NCI-H146 treated with DMSO at 0.1 percent for 48 hours (cell line): ENCODE measurements around the gene VPS13C.
A peak's percentile ranks its signal among the peaks of the same experiment; 100 is the strongest.
"Not testable (repeated sequence)": the region's sequence is repeated elsewhere in the genome, so short reads cannot be mapped to it uniquely, and the experiment has no call there.

Experiments
- DNase-seq: peaks from one replicate; lab custom pipeline; 2025; ENCODE audit not compliant: unreplicated experiment; lab: John Stamatoyannopoulos, UW

VPS13C gene

GRCh38 chr15:62046078-62046743 lies 14.0 kb downstream of the VPS13C start:
- no peak for DNase-seq

- no peak for DNase-seq
These were observed 24.9 kb downstream of the VPS13C start for GRCh38 chr15:62035256-62035924.

- DNase-seq, result no peak
These were observed 32.3 kb downstream of the VPS13C start for GRCh38 chr15:62027916-62028315.

- no peak for DNase-seq
These were observed 33.0 kb downstream of the VPS13C start for GRCh38 chr15:62027263-62027565.

- DNase-seq, result no peak
These were observed 33.6 kb downstream of the VPS13C start for GRCh38 chr15:62026487-62027262.

GRCh38 chr15:62021991-62022600 lies 38.2 kb downstream of the VPS13C start:
- DNase-seq, result no peak

- no peak for DNase-seq
These were observed 39.6 kb downstream of the VPS13C start for GRCh38 chr15:62020576-62021160.

GRCh38 chr15:62005354-62005753 lies 54.9 kb downstream of the VPS13C start:
- not testable (repeated sequence) for DNase-seq

- DNase-seq, result no peak
These were observed 62.5 kb downstream of the VPS13C start for GRCh38 chr15:61997786-61998185.

GRCh38 chr15:61996056-61996635 lies 64.1 kb downstream of the VPS13C start:
- no peak for DNase-seq

- DNase-seq, result no peak
These were observed 66.0 kb downstream of the VPS13C start for GRCh38 chr15:61994216-61994615.

GRCh38 chr15:61992518-61992917 lies 67.7 kb downstream of the VPS13C start:
- no peak for DNase-seq

- no peak for DNase-seq
These were observed 70.6 kb downstream of the VPS13C start for GRCh38 chr15:61989667-61990066.

- no peak for DNase-seq
These were observed 72.4 kb downstream of the VPS13C start for GRCh38 chr15:61987824-61988223.

GRCh38 chr15:61983081-61983480 lies 77.2 kb downstream of the VPS13C start:
- no peak for DNase-seq

GRCh38 chr15:61978225-61978624 lies 82.0 kb downstream of the VPS13C start:
- no peak for DNase-seq

- DNase-seq, result peak; percentile 53
These were observed 85.5 kb downstream of the VPS13C start for GRCh38 chr15:61974759-61975158.

GRCh38 chr15:61974118-61974517 lies 86.1 kb downstream of the VPS13C start:
- no peak for DNase-seq

GRCh38 chr15:61951949-61952348 lies 108.3 kb downstream of the VPS13C start:
- no peak for DNase-seq

- DNase-seq, result no peak
These were observed 113.5 kb downstream of the VPS13C start for GRCh38 chr15:61946778-61947177.

GRCh38 chr15:61943992-61944391 lies 116.3 kb downstream of the VPS13C start:
- DNase-seq, result no peak
